Thymus (tissue), 11 donors: ENCODE data around the gene RABL6. TPM values are rescaled to one million over a fixed set of nuclear protein-coding genes. Genes with fewer than 3 reads are reported as not detected.
"Not testable (repeated sequence)": the region's sequence is repeated elsewhere in the genome, so short reads cannot be mapped to it uniquely, and the experiment has no call there.

Experiments used
- DNase-seq, 9 donors: peaks; one replicate each; pipeline ENCODE4 v3.0.0-alpha.2; 2013; ENCODE audit warnings: low spot score in 9 of 9, low read depth in 6 of 9, missing footprints in 1 of 9
- H3K27ac ChIP-seq, 2 donors: one replicate each; pipeline ENCODE4 v1.5.1; 2013; ENCODE audit warnings: control low read depth in 1 of 2, low read depth in 1 of 2, low read length in 1 of 2, mild to moderate bottlenecking in 1 of 2, moderate library complexity in 1 of 2
- H3K27me3 ChIP-seq, 2 donors: one replicate each; pipeline ENCODE4 v1.5.1; 2013; ENCODE audit warnings: low read length in 1 of 2; ENCODE audit not compliant: control insufficient read depth in 2 of 2, insufficient read depth in 1 of 2
- H3K36me3 ChIP-seq, 2 donors: one replicate each; pipeline ENCODE4 v1.5.1; 2013; ENCODE audit warnings: low read length in 1 of 2, mild to moderate bottlenecking in 1 of 2, moderate library complexity in 1 of 2; ENCODE audit not compliant: control insufficient read depth in 2 of 2, insufficient read depth in 2 of 2
- H3K4me1 ChIP-seq, 2 donors: one replicate each; pipeline ENCODE4 v1.5.1; 2013; ENCODE audit warnings: low read length in 2 of 2; ENCODE audit not compliant: control insufficient read depth in 2 of 2, insufficient read depth in 2 of 2
- H3K4me3 ChIP-seq, 2 donors: one replicate each; pipeline ENCODE4 v1.5.1; 2013; ENCODE audit warnings: low read length in 2 of 2, control low read depth in 1 of 2, mild to moderate bottlenecking in 1 of 2
- H3K9me3 ChIP-seq, 2 donors: one replicate each; pipeline ENCODE4 v1.5.1; 2013; ENCODE audit warnings: low read length in 1 of 2, mild to moderate bottlenecking in 1 of 2; ENCODE audit not compliant: control insufficient read depth in 2 of 2, insufficient read depth in 1 of 2
- WGBS: extraction: QIAGEN DNeasy Blood & Tissue Kit; methylation state at CpG from one replicate; pipeline ENCODE4 v1.1.7; 2013; 5-methylcytosine and 5-hydroxymethylcytosine counted together
- polyA plus RNA-seq: library from polyadenylated mRNA; stranded (reverse); fragments of 200-250 nt; gene quantifications from one replicate; pipeline ENCODE4 v1.2.3, GENCODE V29; 2013
- total RNA-seq: library from RNA; stranded (reverse); fragments of 120-200 nt; gene quantifications from one replicate; pipeline ENCODE4 v1.2.4, GENCODE V29; 2013
- donor health status: healthy.

RABL6 gene
- total and polyA plus RNA-seq, 2 donors = 43.4 to 55.1 TPM

- Histone ChIP-seq H3K36me3 (peaks cover 32 to 70% of the 10 kb centered on the region in 2 donors), H3K9me3 (no peaks in the 10 kb centered on the region), H3K4me1 (peaks cover 0 to 13% of the 10 kb centered on the region in 2 donors), H3K27ac (no peak overlapping the region), H3K4me3 (no peak overlapping the region), H3K27me3 (peaks cover 0 to 4% of the 10 kb centered on the region in 2 donors)
- WGBS = 96% methylated on average over 27 of the region's 27 CpGs
- no peak for DNase-seq
These were observed 29.6 kb downstream of the RABL6 start for GRCh38 chr9:136837146-136837855.

DNA sequence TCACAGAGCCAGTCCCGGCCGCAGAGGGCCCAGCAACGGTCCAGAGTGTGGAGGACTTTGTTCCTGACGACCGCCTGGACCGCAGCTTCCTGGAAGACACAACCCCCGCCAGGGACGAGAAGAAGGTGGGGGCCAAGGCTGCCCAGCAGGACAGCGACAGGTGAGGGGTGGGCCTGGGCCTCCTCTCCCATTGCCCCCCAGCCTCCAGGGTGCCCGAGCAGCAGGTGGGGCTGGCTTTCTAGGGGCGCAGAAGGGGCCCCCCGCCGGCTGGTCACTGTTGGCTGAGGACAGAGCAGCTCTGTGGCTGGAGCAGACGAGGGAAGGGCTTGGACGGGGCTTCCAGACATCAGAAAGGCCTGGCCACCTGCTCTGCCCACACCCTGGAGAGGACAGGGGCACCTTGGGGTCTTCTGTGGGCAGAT lies 30.1 kb downstream of the RABL6 start:
- 97% methylated on average over 15 of the region's 15 CpGs for WGBS
- not testable (repeated sequence) for DNase-seq, H3K27me3 ChIP-seq, H3K9me3 ChIP-seq, H3K27ac ChIP-seq, H3K4me3 ChIP-seq
- peaks cover 0 to 18% of the 10 kb centered on the region in 2 donors for H3K4me1 ChIP-seq
- H3K36me3 ChIP-seq = peaks cover 29 to 65% of the 10 kb centered on the region in 2 donors

DNA sequence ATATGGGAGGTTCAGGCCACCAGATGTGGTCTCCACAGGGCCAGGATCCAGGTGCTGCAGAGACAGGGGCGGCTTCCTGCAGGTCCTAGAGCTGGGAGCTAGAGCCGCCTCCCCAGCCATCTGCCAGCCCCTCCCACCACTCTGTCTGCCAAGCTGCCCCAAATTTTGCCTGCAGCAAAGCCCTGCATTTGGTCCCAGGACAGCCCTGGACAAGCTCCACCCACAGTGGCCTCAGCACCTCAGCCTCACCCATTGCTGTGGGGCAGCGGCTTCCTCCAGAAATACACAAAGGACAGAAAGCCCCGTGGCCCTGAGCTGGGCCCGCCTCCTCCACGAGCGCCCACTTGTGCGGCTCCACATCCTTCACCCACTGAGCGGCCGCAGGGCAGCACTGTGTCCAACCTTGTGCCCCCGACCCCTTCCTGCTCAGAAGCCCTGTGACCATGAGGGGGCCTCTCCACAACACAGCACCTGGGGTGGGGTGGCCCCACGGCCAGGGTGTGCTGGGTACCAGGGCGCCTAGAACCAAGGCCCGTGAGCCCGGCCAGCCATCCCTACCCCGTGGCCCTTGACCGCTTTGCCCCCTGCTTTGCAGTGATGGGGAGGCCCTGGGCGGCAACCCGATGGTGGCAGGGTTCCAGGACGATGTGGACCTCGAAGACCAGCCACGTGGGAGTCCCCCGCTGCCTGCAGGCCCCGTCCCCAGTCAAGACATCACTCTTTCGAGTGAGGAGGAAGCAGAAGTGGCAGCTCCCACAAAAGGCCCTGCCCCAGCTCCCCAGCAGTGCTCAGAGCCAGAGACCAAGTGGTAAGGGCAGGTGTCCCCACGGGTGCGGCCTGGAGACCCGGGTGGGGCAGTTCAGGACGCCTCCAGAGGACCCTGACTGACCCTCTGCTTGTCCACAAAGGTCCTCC lies 30.8 kb downstream of the RABL6 start:
- no peak overlapping the region for H3K4me3 ChIP-seq
- H3K36me3 ChIP-seq = peaks cover 29 to 63% of the 10 kb centered on the region in 2 donors
- H3K9me3 ChIP-seq = no peaks in the 10 kb centered on the region
- H3K4me1 ChIP-seq = peaks cover 4 to 25% of the 10 kb centered on the region in 2 donors
- H3K27ac ChIP-seq = peak overlapping the region in 1 of 2 donors; percentile 18
- peaks cover 6 to 16% of the 10 kb centered on the region in 2 donors for H3K27me3 ChIP-seq
- WGBS = 95% methylated on average over 29 of the region's 29 CpGs
- DNase-seq = no peak

GRCh38 chr9:136839229-136840139 lies 31.7 kb downstream of the RABL6 start:
- Histone ChIP-seq H3K9me3 (peaks cover 0 to 2% of the 10 kb centered on the region in 2 donors), H3K27ac (no peak overlapping the region), H3K4me1 (peaks cover 6 to 30% of the 10 kb centered on the region in 2 donors), H3K27me3 (peaks cover 14 to 24% of the 10 kb centered on the region in 2 donors), H3K4me3 (no peak overlapping the region), H3K36me3 (peaks cover 26 to 59% of the 10 kb centered on the region in 2 donors)
- 96% methylated on average over 36 of the region's 36 CpGs for WGBS
- no peak for DNase-seq

- 96% methylated on average over 32 of the region's 32 CpGs for WGBS
These were observed 32.6 kb downstream of the RABL6 start for GRCh38 chr9:136840140-136840876.

GRCh38 chr9:136840877-136841645 lies 33.3 kb downstream of the RABL6 start:
- Histone ChIP-seq H3K4me3 (no peak overlapping the region), H3K9me3 (peaks cover 2 to 3% of the 10 kb centered on the region in 2 donors), H3K4me1 (peaks cover 6 to 30% of the 10 kb centered on the region in 2 donors), H3K27me3 (peaks cover 30 to 36% of the 10 kb centered on the region in 2 donors), H3K36me3 (peaks cover 26 to 50% of the 10 kb centered on the region in 2 donors), H3K27ac (peak overlapping the region in 1 of 2 donors; percentile 60)
- 89% methylated on average over 28 of the region's 28 CpGs for WGBS
- DNase-seq = peak in 2 of 9 donors; percentile 37 to 43

More at GRCh38 chr9:136840140-136840876, 32.6 kb downstream of the RABL6 start:
- H3K4me3 ChIP-seq = no peak overlapping the region
- DNase-seq = no peak
- peaks cover 26 to 56% of the 10 kb centered on the region in 2 donors for H3K36me3 ChIP-seq
- H3K27me3 ChIP-seq = peaks cover 22 to 29% of the 10 kb centered on the region in 2 donors
- H3K27ac ChIP-seq = no peak overlapping the region
- H3K9me3 ChIP-seq = peaks cover 0 to 2% of the 10 kb centered on the region in 2 donors
- H3K4me1 ChIP-seq = peaks cover 6 to 30% of the 10 kb centered on the region in 2 donors

GRCh38 chr9:136841646-136842379 lies 34.1 kb downstream of the RABL6 start:
- WGBS = 78% methylated on average over 16 of the region's 16 CpGs
- Histone ChIP-seq H3K4me1 (peaks cover 9 to 30% of the 10 kb centered on the region in 2 donors), H3K36me3 (peaks cover 26 to 42% of the 10 kb centered on the region in 2 donors), H3K4me3 (peak overlapping the region; percentile 45 to 55), H3K27me3 (peaks cover 37 to 44% of the 10 kb centered on the region in 2 donors)
- not testable (repeated sequence) for H3K27ac ChIP-seq, DNase-seq, H3K9me3 ChIP-seq
